ENCODE data around the gene RAPGEF4. TPM values are rescaled to one million over a fixed set of nuclear protein-coding genes. Genes with fewer than 3 reads are reported as not detected.

Gene RAPGEF4
- total RNA-seq, 8 experiments from 2014 or later, result 0.51 to 19.3 (median 7.4) TPM

- peak; percentile 54 to 99 (median 96) for ATAC-seq (replicated peaks in 6 of 8)
- WGBS, 10 experiments, result 33 to 95% (median 67%) methylated on average over 1 to 2 of the region's 2 CpGs
- H3K4me3 ChIP-seq, result no peak overlapping the region
- in situ Hi-C loops (cut with MboI; ENCODE audit: low pct_unique_long_range_greater_than_20kb in 2 of 9, low sequenced_read_pairs in 9 of 9, unreplicated experiment in 9 of 9), result loop anchor here in 4 of 9 experiments (10.0 to 25.0 kb wide), 3 partner anchors 114 to 124 kb away; no protein-coding TSS in a partner anchor
- H3K4me1 ChIP-seq (replicated peaks in 1 of 2), result peaks cover 28 to 51% of the 10 kb centered on the region in 2 donors
- peak overlapping the region; percentile 38 to 64 for H3K27ac ChIP-seq
These were observed 193.1 kb downstream of the RAPGEF4 start for GRCh38 chr2:172928756-172929155.

GRCh38 chr2:172929644-172930043, 194.0 kb downstream of the RAPGEF4 start:
- in situ Hi-C loops (cut with MboI; ENCODE audit: low pct_unique_long_range_greater_than_20kb in 2 of 9, low sequenced_read_pairs in 9 of 9, unreplicated experiment in 9 of 9), result loop anchor here (5.0 to 25.0 kb wide), 5 partner anchors 65 to 125 kb away; no protein-coding TSS in a partner anchor
- no peak overlapping the region for H3K27ac ChIP-seq
- no peak overlapping the region for H3K4me3 ChIP-seq
- WGBS, 10 experiments, result 59 to 90% (median 70%) methylated on average over 1 to 2 of the region's 2 CpGs; no CpG with 5 or more reads in 2 of the 10 experiments
- ATAC-seq (replicated peaks in 6 of 8), result peak in 1 of 8 experiments; percentile 19
- H3K4me1 ChIP-seq (replicated peaks in 1 of 2), result peaks cover 28 to 43% of the 10 kb centered on the region in 2 donors

- Histone ChIP-seq H3K4me1 (replicated peaks in 1 of 2) (peaks cover 28 to 43% of the 10 kb centered on the region in 2 donors), H3K4me3 (no peak overlapping the region), H3K27ac (no peak overlapping the region)
- in situ Hi-C loops (cut with MboI; ENCODE audit: low pct_unique_long_range_greater_than_20kb in 2 of 9, low sequenced_read_pairs in 9 of 9, unreplicated experiment in 9 of 9), result loop anchor here in 7 of 9 experiments (5.0 to 25.0 kb wide), 5 partner anchors 66 to 126 kb away; no protein-coding TSS in a partner anchor
- ATAC-seq (replicated peaks in 6 of 8), result no peak
- WGBS, 10 experiments, result 20 to 100% (median 60%) methylated on average over 1 to 3 of the region's 7 CpGs; no CpG with 5 or more reads in 4 of the 10 experiments
These were observed 195.2 kb downstream of the RAPGEF4 start for GRCh38 chr2:172930871-172931255.

- Histone ChIP-seq H3K27ac (no peak overlapping the region), H3K4me3 (no peak overlapping the region), H3K4me1 (replicated peaks in 1 of 2) (peaks cover 28 to 43% of the 10 kb centered on the region in 2 donors)
- in situ Hi-C loops (cut with MboI; ENCODE audit: low pct_unique_long_range_greater_than_20kb in 2 of 9, low sequenced_read_pairs in 9 of 9, unreplicated experiment in 9 of 9), result loop anchor here in 7 of 9 experiments (5.0 to 25.0 kb wide), 5 partner anchors 67 to 127 kb away; no protein-coding TSS in a partner anchor
- 0 to 100% (median 60%) methylated on average over 1 to 7 of the region's 7 CpGs; no CpG with 5 or more reads in 1 of the 10 experiments for WGBS, 10 experiments
- peak in 7 of 8 experiments; percentile 10 to 68 (median 31) for ATAC-seq (replicated peaks in 6 of 8)
These were observed 195.7 kb downstream of the RAPGEF4 start for GRCh38 chr2:172931256-172931894.

- in situ Hi-C loops (cut with MboI; ENCODE audit: low pct_unique_long_range_greater_than_20kb in 2 of 9, low sequenced_read_pairs in 9 of 9, unreplicated experiment in 9 of 9), result loop anchor here in 7 of 9 experiments (5.0 to 25.0 kb wide), 5 partner anchors 67 to 127 kb away; no protein-coding TSS in a partner anchor
- ATAC-seq (replicated peaks in 6 of 8), result peak in 6 of 8 experiments; percentile 25 to 44 (median 32)
- 0 to 10% (median 0%) methylated on average over 1 to 5 of the region's 8 CpGs; no CpG with 5 or more reads in 1 of the 10 experiments for WGBS, 10 experiments
These were observed 196.4 kb downstream of the RAPGEF4 start for GRCh38 chr2:172931918-172932520.

GRCh38 chr2:172937884-172938712, 202.5 kb downstream of the RAPGEF4 start:
- in situ Hi-C loops (cut with MboI; ENCODE audit: low pct_unique_long_range_greater_than_20kb in 2 of 9, low sequenced_read_pairs in 9 of 9, unreplicated experiment in 9 of 9), result loop anchor here in 6 of 9 experiments (10.0 to 25.0 kb wide), 4 partner anchors 73 to 133 kb away; no protein-coding TSS in a partner anchor
- 54 to 100% (median 86%) methylated on average over 1 to 7 of the region's 7 CpGs for WGBS, 10 experiments
- H3K4me3 ChIP-seq, result no peak overlapping the region
- no peak overlapping the region for H3K27ac ChIP-seq
- no peaks in the 10 kb centered on the region for H3K4me1 ChIP-seq (replicated peaks in 1 of 2)
- no peak for ATAC-seq (replicated peaks in 6 of 8)

More at GRCh38 chr2:172931918-172932520, 196.4 kb downstream of the RAPGEF4 start:
- Histone ChIP-seq H3K27ac (no peak overlapping the region), H3K4me3 (no peak overlapping the region), H3K4me1 (replicated peaks in 1 of 2) (peaks cover 28 to 43% of the 10 kb centered on the region in 2 donors)

GRCh38 chr2:172938713-172939375, 203.2 kb downstream of the RAPGEF4 start:
- H3K4me1 ChIP-seq (replicated peaks in 1 of 2), result no peaks in the 10 kb centered on the region
- ATAC-seq (replicated peaks in 6 of 8), result no peak
- WGBS, 10 experiments, result 32 to 100% (median 87%) methylated on average over 1 to 5 of the region's 5 CpGs
- in situ Hi-C loops (cut with MboI; ENCODE audit: low pct_unique_long_range_greater_than_20kb in 2 of 9, low sequenced_read_pairs in 9 of 9, unreplicated experiment in 9 of 9), result loop anchor here in 6 of 9 experiments (10.0 to 25.0 kb wide), 4 partner anchors 74 to 134 kb away; no protein-coding TSS in a partner anchor
- H3K4me3 ChIP-seq, result no peak overlapping the region
- H3K27ac ChIP-seq, result no peak overlapping the region

GRCh38 chr2:172943539-172943938, 207.9 kb downstream of the RAPGEF4 start:
- no peak for ATAC-seq (replicated peaks in 6 of 8)
- H3K4me1 ChIP-seq (replicated peaks in 1 of 2), result no peaks in the 10 kb centered on the region
- no peak overlapping the region for H3K4me3 ChIP-seq
- in situ Hi-C loops (cut with MboI; ENCODE audit: low pct_unique_long_range_greater_than_20kb in 2 of 9, low sequenced_read_pairs in 9 of 9, unreplicated experiment in 9 of 9), result loop anchor here in 2 of 9 experiments (25.0 kb wide), 1 partner anchor 131 kb away; no protein-coding TSS in a partner anchor
- 87 to 100% (median 94%) methylated on average over 1 to 3 of the region's 3 CpGs; no CpG with 5 or more reads in 3 of the 10 experiments for WGBS, 10 experiments
- no peak overlapping the region for H3K27ac ChIP-seq

- Histone ChIP-seq H3K4me1 (replicated peaks in 1 of 2) (no peaks in the 10 kb centered on the region), H3K27ac (no peak overlapping the region), H3K4me3 (no peak overlapping the region)
- in situ Hi-C loops (cut with MboI; ENCODE audit: low pct_unique_long_range_greater_than_20kb in 2 of 9, low sequenced_read_pairs in 9 of 9, unreplicated experiment in 9 of 9), result loop anchor here in 2 of 9 experiments (25.0 kb wide), 1 partner anchor 132 kb away; no protein-coding TSS in a partner anchor
- 21 to 100% (median 67%) methylated on average over 2 to 7 of the region's 8 CpGs; no CpG with 5 or more reads in 1 of the 10 experiments for WGBS, 10 experiments
- ATAC-seq (replicated peaks in 6 of 8), result peak in 1 of 8 experiments; percentile 28
These were observed 208.6 kb downstream of the RAPGEF4 start for GRCh38 chr2:172944022-172944793.

- in situ Hi-C loops (cut with MboI; ENCODE audit: low pct_unique_long_range_greater_than_20kb in 2 of 9, low sequenced_read_pairs in 9 of 9, unreplicated experiment in 9 of 9), result loop anchor here in 2 of 9 experiments (25.0 kb wide), 1 partner anchor 133 kb away; no protein-coding TSS in a partner anchor
- 20 to 100% (median 100%) methylated on average over 1 of the region's 1 CpG; no CpG with 5 or more reads in 3 of the 10 experiments for WGBS, 10 experiments
These were observed 209.3 kb downstream of the RAPGEF4 start for GRCh38 chr2:172944794-172945509.

GRCh38 chr2:172945510-172945850, 209.8 kb downstream of the RAPGEF4 start:
- Histone ChIP-seq H3K4me1 (replicated peaks in 1 of 2) (no peaks in the 10 kb centered on the region), H3K4me3 (no peak overlapping the region), H3K27ac (no peak overlapping the region)
- in situ Hi-C loops (cut with MboI; ENCODE audit: low pct_unique_long_range_greater_than_20kb in 2 of 9, low sequenced_read_pairs in 9 of 9, unreplicated experiment in 9 of 9), result loop anchor here in 2 of 9 experiments (25.0 kb wide), 1 partner anchor 133 kb away; no protein-coding TSS in a partner anchor
- 50 to 100% (median 92%) methylated on average over 1 to 2 of the region's 2 CpGs; no CpG with 5 or more reads in 1 of the 10 experiments for WGBS, 10 experiments
- ATAC-seq (replicated peaks in 6 of 8), result no peak

More at GRCh38 chr2:172944794-172945509, 209.3 kb downstream of the RAPGEF4 start:
- Histone ChIP-seq H3K27ac (no peak overlapping the region), H3K4me1 (replicated peaks in 1 of 2) (no peaks in the 10 kb centered on the region), H3K4me3 (no peak overlapping the region)
- ATAC-seq (replicated peaks in 6 of 8), result no peak

All from motor neuron (in vitro differentiated cells).